OCI-LY1 (cell line): ENCODE measurements around the gene GIGYF1.

Experiments
- EZH2 ChIP-seq: fragments of 200-600 bp; sonication (generic), shearing (Covaris generic); IDR thresholded peaks from 2 replicates; pipeline ENCODE4 v1.8.0; 2017; ENCODE audit warnings: borderline replicate concordance, mixed run types, mild to moderate bottlenecking, antibody characterized with exemption, low read length, moderate library complexity, mixed read lengths
- TF ChIP-seq, protein P1 (sequence below): fragments of 200-600 bp; sonication (generic), shearing (Covaris generic); IDR thresholded peaks from 2 replicates; pipeline ENCODE4 v1.5.1; 2017; ENCODE audit warnings: mild to moderate bottlenecking, antibody characterized with exemption, low read length, moderate library complexity, mixed read lengths

DNA sequence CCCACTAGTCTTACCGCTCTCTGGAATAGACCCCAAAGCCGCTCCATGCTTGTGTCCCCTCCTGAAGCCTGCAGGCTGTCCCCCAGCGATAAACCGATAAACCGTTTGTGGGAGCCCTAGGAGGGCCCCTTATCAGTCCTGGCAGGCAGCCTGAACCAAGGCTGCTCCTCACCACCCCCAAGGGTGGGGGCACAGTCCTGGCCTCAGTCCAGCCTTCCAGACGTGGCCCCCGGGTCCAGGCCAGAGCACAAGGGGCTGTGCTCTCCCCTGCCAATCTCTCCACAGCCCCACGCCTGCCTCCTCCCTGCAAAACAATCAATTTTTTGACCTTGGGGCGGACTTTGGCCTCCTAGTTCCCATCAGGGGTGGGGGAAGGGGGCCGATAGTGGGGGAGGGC lies 52.6 kb downstream of the GIGYF1 start, which contains the start of gene TFR2:
- TF ChIP-seq, protein P1, sequence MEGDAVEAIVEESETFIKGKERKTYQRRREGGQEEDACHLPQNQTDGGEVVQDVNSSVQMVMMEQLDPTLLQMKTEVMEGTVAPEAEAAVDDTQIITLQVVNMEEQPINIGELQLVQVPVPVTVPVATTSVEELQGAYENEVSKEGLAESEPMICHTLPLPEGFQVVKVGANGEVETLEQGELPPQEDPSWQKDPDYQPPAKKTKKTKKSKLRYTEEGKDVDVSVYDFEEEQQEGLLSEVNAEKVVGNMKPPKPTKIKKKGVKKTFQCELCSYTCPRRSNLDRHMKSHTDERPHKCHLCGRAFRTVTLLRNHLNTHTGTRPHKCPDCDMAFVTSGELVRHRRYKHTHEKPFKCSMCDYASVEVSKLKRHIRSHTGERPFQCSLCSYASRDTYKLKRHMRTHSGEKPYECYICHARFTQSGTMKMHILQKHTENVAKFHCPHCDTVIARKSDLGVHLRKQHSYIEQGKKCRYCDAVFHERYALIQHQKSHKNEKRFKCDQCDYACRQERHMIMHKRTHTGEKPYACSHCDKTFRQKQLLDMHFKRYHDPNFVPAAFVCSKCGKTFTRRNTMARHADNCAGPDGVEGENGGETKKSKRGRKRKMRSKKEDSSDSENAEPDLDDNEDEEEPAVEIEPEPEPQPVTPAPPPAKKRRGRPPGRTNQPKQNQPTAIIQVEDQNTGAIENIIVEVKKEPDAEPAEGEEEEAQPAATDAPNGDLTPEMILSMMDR = no peak
- TF ChIP-seq EZH2 = no peak
